ENCODE measurements around the gene OGDH. TPM values are rescaled to one million over a fixed set of nuclear protein-coding genes. Genes with fewer than 3 reads are reported as not detected.
"Not testable (repeated sequence)": the region's sequence is repeated elsewhere in the genome, so short reads cannot be mapped to it uniquely, and the experiment has no call there.

The OGDH gene
- total and polyA plus RNA-seq, 8 donors = 46.6 to 184 (median 56.1) TPM

GRCh38 chr7:44697136-44698045, 91.0 kb downstream of the OGDH start:
- Histone ChIP-seq H3K27ac (no peak overlapping the region), H3K4me3 (no peak overlapping the region), H3K27me3 (no peaks in the 10 kb centered on the region), H3K9me3 (peaks cover 0 to 6% of the 10 kb centered on the region in 2 donors), H3K36me3 (peaks cover 0 to 99% of the 10 kb centered on the region in 2 donors), H3K4me1 (no peaks in the 10 kb centered on the region)
- DNase-seq = peak in 2 of 4 donors; percentile 13 to 48
- TF ChIP-seq, protein P1, sequence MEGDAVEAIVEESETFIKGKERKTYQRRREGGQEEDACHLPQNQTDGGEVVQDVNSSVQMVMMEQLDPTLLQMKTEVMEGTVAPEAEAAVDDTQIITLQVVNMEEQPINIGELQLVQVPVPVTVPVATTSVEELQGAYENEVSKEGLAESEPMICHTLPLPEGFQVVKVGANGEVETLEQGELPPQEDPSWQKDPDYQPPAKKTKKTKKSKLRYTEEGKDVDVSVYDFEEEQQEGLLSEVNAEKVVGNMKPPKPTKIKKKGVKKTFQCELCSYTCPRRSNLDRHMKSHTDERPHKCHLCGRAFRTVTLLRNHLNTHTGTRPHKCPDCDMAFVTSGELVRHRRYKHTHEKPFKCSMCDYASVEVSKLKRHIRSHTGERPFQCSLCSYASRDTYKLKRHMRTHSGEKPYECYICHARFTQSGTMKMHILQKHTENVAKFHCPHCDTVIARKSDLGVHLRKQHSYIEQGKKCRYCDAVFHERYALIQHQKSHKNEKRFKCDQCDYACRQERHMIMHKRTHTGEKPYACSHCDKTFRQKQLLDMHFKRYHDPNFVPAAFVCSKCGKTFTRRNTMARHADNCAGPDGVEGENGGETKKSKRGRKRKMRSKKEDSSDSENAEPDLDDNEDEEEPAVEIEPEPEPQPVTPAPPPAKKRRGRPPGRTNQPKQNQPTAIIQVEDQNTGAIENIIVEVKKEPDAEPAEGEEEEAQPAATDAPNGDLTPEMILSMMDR (IDR thresholded peaks at IDR 0.05) = no peak
- ATAC-seq = no peak
- intact Hi-C loops (cut with DNase I) = no loop called here

- no peak for ATAC-seq
- peaks cover 0 to 99% of the 10 kb centered on the region in 2 donors for H3K36me3 ChIP-seq
These were observed 91.7 kb downstream of the OGDH start for GRCh38 chr7:44698046-44698580.

GRCh38 chr7:44699598-44699997, 93.2 kb downstream of the OGDH start:
- ATAC-seq; H3K27me3 ChIP-seq; H3K4me3 ChIP-seq; H3K4me1 ChIP-seq; H3K27ac ChIP-seq; intact Hi-C loops (cut with DNase I); H3K9me3 ChIP-seq: not testable (repeated sequence)
- DNase-seq = peak in 1 of 4 donors; percentile 1
- H3K36me3 ChIP-seq = peaks cover 0 to 100% of the 10 kb centered on the region in 2 donors

More at GRCh38 chr7:44698046-44698580, 91.7 kb downstream of the OGDH start:
- Histone ChIP-seq H3K27me3 (no peaks in the 10 kb centered on the region), H3K4me1 (no peaks in the 10 kb centered on the region), H3K4me3 (no peak overlapping the region), H3K27ac (no peak overlapping the region), H3K9me3 (peaks cover 0 to 6% of the 10 kb centered on the region in 2 donors)
- DNase-seq = peak in 2 of 4 donors; percentile 9 to 25
- TF ChIP-seq, protein P1 (IDR thresholded peaks at IDR 0.05) = no peak
- intact Hi-C loops (cut with DNase I) = no loop called here

DNA sequence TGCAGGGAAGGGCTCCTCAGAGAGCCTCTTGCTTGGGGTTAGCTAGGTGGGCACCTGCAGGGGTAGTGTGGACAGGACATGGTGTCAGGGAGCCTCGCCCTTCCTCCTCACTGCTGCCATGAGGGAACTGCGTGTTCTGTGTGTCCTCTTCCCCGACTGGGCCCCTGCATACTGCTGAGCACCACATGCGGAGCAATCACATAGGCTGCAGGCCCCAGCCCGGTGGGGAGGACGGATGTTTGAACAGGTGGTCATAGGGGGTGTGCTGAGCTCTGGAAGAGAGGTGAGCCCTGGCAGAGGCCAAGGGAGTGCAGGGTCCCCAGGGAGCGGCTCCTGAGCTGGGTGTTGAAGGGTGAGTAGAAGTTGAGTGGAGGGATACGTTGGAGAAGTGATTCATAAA, 93.9 kb downstream of the OGDH start:
- no peak for ATAC-seq
- no peaks in the 10 kb centered on the region for H3K4me1 ChIP-seq
- no peak overlapping the region for H3K27ac ChIP-seq
- TF ChIP-seq, protein P1 (IDR thresholded peaks at IDR 0.05) = no peak
- peaks cover 0 to 6% of the 10 kb centered on the region in 2 donors for H3K9me3 ChIP-seq
- H3K4me3 ChIP-seq = no peak overlapping the region
- H3K36me3 ChIP-seq = peaks cover 0 to 97% of the 10 kb centered on the region in 2 donors
- no peaks in the 10 kb centered on the region for H3K27me3 ChIP-seq
- peak in 2 of 4 donors; percentile 19 to 63 for DNase-seq
- intact Hi-C loops (cut with DNase I) = no loop called here

DNA sequence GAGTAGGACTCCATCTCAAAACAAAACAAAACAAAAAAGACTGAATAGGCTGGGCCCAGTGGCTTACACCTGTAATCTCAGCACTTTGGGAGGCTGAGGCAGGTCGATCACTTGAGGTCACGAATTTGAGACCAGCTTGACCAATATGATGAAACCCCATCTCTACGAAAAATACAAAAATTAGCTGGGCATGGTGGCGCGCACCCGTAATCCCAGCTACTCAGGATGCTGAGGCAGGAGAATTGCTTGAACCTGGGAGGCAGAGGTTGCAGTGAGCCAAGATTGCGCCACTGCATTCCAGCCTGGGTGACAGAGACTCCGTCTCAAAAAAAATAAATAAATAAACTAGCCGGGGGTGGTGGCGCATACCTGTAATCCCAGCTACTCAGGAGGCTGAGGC, 97.0 kb downstream of the OGDH start:
- H3K4me1 ChIP-seq; H3K9me3 ChIP-seq; intact Hi-C loops (cut with DNase I); H3K27ac ChIP-seq; ATAC-seq; H3K4me3 ChIP-seq; DNase-seq; H3K27me3 ChIP-seq: not testable (repeated sequence)
- peaks cover 0 to 97% of the 10 kb centered on the region in 2 donors for H3K36me3 ChIP-seq

DNA sequence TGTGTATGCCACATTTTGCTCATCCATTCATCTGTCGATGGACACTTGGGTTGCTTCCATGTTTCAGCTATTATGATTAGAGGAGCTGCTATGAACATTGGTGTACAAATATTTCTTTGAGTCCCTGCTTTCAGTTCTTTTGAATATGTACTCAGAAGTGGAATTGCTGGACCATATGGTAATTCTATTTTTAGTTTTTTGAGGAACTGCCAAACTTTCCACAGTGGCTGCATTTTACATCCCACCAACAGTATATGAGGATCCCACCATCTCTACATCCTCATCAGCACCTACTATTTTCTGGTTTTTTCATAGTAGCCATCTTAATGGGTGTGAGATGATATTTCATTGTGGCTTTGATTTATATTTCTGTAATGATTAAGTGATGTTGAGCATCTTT, 97.5 kb downstream of the OGDH start:
- peaks cover 0 to 97% of the 10 kb centered on the region in 2 donors for H3K36me3 ChIP-seq
- no peaks in the 10 kb centered on the region for H3K4me1 ChIP-seq
- intact Hi-C loops (cut with DNase I) = no loop called here
- no peak overlapping the region for H3K4me3 ChIP-seq
- no peak overlapping the region for H3K27ac ChIP-seq
- H3K27me3 ChIP-seq = no peaks in the 10 kb centered on the region
- peak in 1 of 4 donors; percentile 19 for DNase-seq
- no peak for ATAC-seq
- H3K9me3 ChIP-seq = peaks cover 0 to 6% of the 10 kb centered on the region in 2 donors
- TF ChIP-seq, protein P1 (IDR thresholded peaks at IDR 0.05) = no peak
